Pancreas (tissue), 10 donors: ENCODE data around the gene KCTD8. TPM values are rescaled to one million over a fixed set of nuclear protein-coding genes. Genes with fewer than 3 reads are reported as not detected.

ENCODE experiments used
- ATAC-seq, 4 donors: fragments of 200-7000 bp; cut with Tn5 transposase; one replicate each; pipeline versions ENCODE4 v1.8.0 to v1.9.1; 2020; ENCODE audit warnings: mild to moderate bottlenecking in 4 of 4, moderate library complexity in 4 of 4
- DNase-seq, 6 donors: peaks; one replicate each; pipeline ENCODE4 v3.0.0-alpha.2; 2020
- FAIRE-seq: peaks from 2 replicates; lab custom pipeline; 2012; peaks lifted over from hg19 to GRCh38; lab: Jason Lieb, UNC
- H3K27ac ChIP-seq, 4 donors: fragments of 200-600 bp; sonication (generic); 1 replicate in 3 of 4; 2 replicates in 1 of 4; pipeline versions ENCODE4 v1.5.0 to v1.8.0; 2020
- H3K27me3 ChIP-seq, 4 donors: fragments of 200-600 bp; one replicate each; pipeline ENCODE4 v1.8.0; 2021
- H3K36me3 ChIP-seq, 3 donors: fragments of 200-600 bp; sonication (generic) in 1 of 3; one replicate each; pipeline versions ENCODE4 v1.5.0 to v1.8.0; 2020 to 2021
- H3K4me1 ChIP-seq, 3 donors: fragments of 200-600 bp; one replicate each; pipeline ENCODE4 v1.8.0; 2021
- H3K4me3 ChIP-seq, 4 donors: fragments of 200-600 bp; sonication (generic) in 2 of 4; one replicate each; pipeline versions ENCODE4 v1.5.0 to v1.8.0; 2020 to 2021
- H3K9me3 ChIP-seq, 4 donors: fragments of 200-600 bp; one replicate each; pipeline ENCODE4 v1.8.0; 2021
- CTCF ChIP-seq, 4 donors: fragments of 200-600 bp; sonication (generic) in 3 of 4; IDR thresholded peaks; one replicate each; pipeline versions ENCODE4 v1.5.0 to v1.8.0; 2021; ENCODE audit warnings: antibody characterized with exemption in 4 of 4
- WGBS, 2 donors: extraction: QIAGEN DNeasy Blood & Tissue Kit; methylation state at CpG; one replicate each; pipeline ENCODE4 v1.1.7; 2013; 5-methylcytosine and 5-hydroxymethylcytosine counted together
- intact Hi-C, 3 donors: fragments of 100-400 bp; cut with DNase I; formaldehyde crosslinking; loops; one replicate each; pipeline versions ENCODE4 v1.11.1 to v1.14.2; 2022
- polyA plus RNA-seq, 2 donors: library from polyadenylated mRNA; stranded (reverse); fragments of 200-250 nt; gene quantifications; one replicate each; pipeline ENCODE4 v1.2.3, GENCODE V29; 2013
- total RNA-seq, 6 donors: library from RNA; stranded (reverse); fragmentation: NEBNext Ultra II Directional in 4 of 6; extraction: Animal tissue kit (Norgen Biotek cat#: 25700) in 4 of 6; gene quantifications; one replicate each; pipeline versions ENCODE4 v1.2.1 to v1.2.4, GENCODE V29; 2021 to 2023
- donor health status: healthy with polysubstance abuse.
- donor health status: DM: no; HTN: no; CAD: no; lungs with moderate emphysema.
- donor health status: DM: no; HTN: no; CAD: no.
- donor health status: control.
- donor health status: control.
- donor health status: Bipolar disorder and iron deficiency.
- donor health status: DM: yes; HTN: yes; CAD: no.
- donor health status: DM: no; HTN: no; CAD: no.
- donor health status: DM: no; HTN: no; CAD: no.
- donor health status: DM: yes; HTN: yes; CAD: no.

The KCTD8 gene
- total and polyA plus RNA-seq, 8 donors, result 0.09 to 1.1 (median 0.25) TPM

- H3K27ac ChIP-seq, result no peak overlapping the region
- intact Hi-C loops, result no loop called here
- no peaks in the 10 kb centered on the region for H3K27me3 ChIP-seq
- no peak overlapping the region for H3K4me3 ChIP-seq
- no peak for TF ChIP-seq CTCF (IDR thresholded peaks at IDR 0.05)
- H3K9me3 ChIP-seq, result no peaks in the 10 kb centered on the region
- DNase-seq (no peak), ATAC-seq (no peak), FAIRE-seq (no peak)
- no peaks in the 10 kb centered on the region for H3K36me3 ChIP-seq
- no peaks in the 10 kb centered on the region for H3K4me1 ChIP-seq
Measured at GRCh38 chr4:44479731-44480130, 31.1 kb upstream of the KCTD8 start.

- 20 to 43% methylated on average over 1 of the region's 1 CpG for WGBS, 2 donors
- Histone ChIP-seq H3K4me1 (no peaks in the 10 kb centered on the region), H3K4me3 (no peak overlapping the region), H3K27me3 (no peaks in the 10 kb centered on the region), H3K36me3 (no peaks in the 10 kb centered on the region), H3K27ac (no peak overlapping the region), H3K9me3 (no peaks in the 10 kb centered on the region)
- ATAC-seq (no peak), DNase-seq (no peak), FAIRE-seq (no peak)
- intact Hi-C loops, result no loop called here
- no peak for TF ChIP-seq CTCF (IDR thresholded peaks at IDR 0.05)
Measured at GRCh38 chr4:44462259-44462658, 13.7 kb upstream of the KCTD8 start.

GRCh38 chr4:44447563-44448504, 775 bp downstream of the KCTD8 start:
- peak overlapping the region in 1 of 4 donors; percentile 35 for H3K27ac ChIP-seq
- TF ChIP-seq CTCF (IDR thresholded peaks at IDR 0.05), result no peak
- peaks cover 0 to 40% (median 7%) of the 10 kb centered on the region in 4 donors for H3K27me3 ChIP-seq

GRCh38 chr4:44446801-44447562, 1.6 kb downstream of the KCTD8 start:
- H3K27ac ChIP-seq, result no peak overlapping the region
- no peak for TF ChIP-seq CTCF (IDR thresholded peaks at IDR 0.05)
- peak in 4 of 6 donors; percentile 8 to 54 (median 32) for DNase-seq
- WGBS, 2 donors, result 3 to 5% methylated on average over 32 of the region's 32 CpGs
- peak overlapping the region in 2 of 4 donors; percentile 34 to 62 for H3K4me3 ChIP-seq
- peaks cover 0 to 38% (median 7%) of the 10 kb centered on the region in 4 donors for H3K27me3 ChIP-seq
- FAIRE-seq, result no peak
- H3K9me3 ChIP-seq, result no peaks in the 10 kb centered on the region
- no peaks in the 10 kb centered on the region for H3K36me3 ChIP-seq
- peaks cover 0 to 7% (median 4%) of the 10 kb centered on the region in 3 donors for H3K4me1 ChIP-seq
- peak in 1 of 4 donors; percentile 3 for ATAC-seq
- intact Hi-C loops, result no loop called here

More at GRCh38 chr4:44447563-44448504, 775 bp downstream of the KCTD8 start:
- intact Hi-C loops, result no loop called here
- peak overlapping the region; percentile 15 to 62 (median 26) for H3K4me3 ChIP-seq
- FAIRE-seq (no peak), ATAC-seq (peak; percentile 27 to 63 (median 54)), DNase-seq (peak; percentile 10 to 80 (median 24))
- WGBS, 2 donors, result 1 to 2% methylated on average over 80 to 110 of the region's 110 CpGs
- no peaks in the 10 kb centered on the region for H3K9me3 ChIP-seq
- H3K36me3 ChIP-seq, result no peaks in the 10 kb centered on the region
- H3K4me1 ChIP-seq, result peaks cover 0 to 7% (median 4%) of the 10 kb centered on the region in 3 donors
